ENCODE data around the gene S1PR1.

- TF ChIP-seq EZH2 (IDR thresholded peaks at IDR 0.05; ENCODE audit: low read length) (no peak), CTCF (optimal IDR thresholded peaks at IDR 0.05 in 1 of 3, IDR thresholded peaks at IDR 0.05 in 1 of 3, conservative IDR thresholded peaks at IDR 0.05 in 1 of 3; ENCODE audit: extremely low read depth in 1 of 3, insufficient read depth in 2 of 3, low read length in 3 of 3) (no peak)
These were observed 48.5 kb upstream of the S1PR1 start for GRCh38 chr1:101188331-101188730.
